HG03039 (cell line): ENCODE measurements around the gene PMPCA.

Experiments used
- ATAC-seq: cut with Tn5 transposase; IDR thresholded peaks from one replicate; pipeline ENCODE4 v1.9.1; 2021; ENCODE audit warnings: mild to moderate bottlenecking, moderate library complexity; ENCODE audit not compliant: unreplicated experiment

Gene PMPCA

DNA sequence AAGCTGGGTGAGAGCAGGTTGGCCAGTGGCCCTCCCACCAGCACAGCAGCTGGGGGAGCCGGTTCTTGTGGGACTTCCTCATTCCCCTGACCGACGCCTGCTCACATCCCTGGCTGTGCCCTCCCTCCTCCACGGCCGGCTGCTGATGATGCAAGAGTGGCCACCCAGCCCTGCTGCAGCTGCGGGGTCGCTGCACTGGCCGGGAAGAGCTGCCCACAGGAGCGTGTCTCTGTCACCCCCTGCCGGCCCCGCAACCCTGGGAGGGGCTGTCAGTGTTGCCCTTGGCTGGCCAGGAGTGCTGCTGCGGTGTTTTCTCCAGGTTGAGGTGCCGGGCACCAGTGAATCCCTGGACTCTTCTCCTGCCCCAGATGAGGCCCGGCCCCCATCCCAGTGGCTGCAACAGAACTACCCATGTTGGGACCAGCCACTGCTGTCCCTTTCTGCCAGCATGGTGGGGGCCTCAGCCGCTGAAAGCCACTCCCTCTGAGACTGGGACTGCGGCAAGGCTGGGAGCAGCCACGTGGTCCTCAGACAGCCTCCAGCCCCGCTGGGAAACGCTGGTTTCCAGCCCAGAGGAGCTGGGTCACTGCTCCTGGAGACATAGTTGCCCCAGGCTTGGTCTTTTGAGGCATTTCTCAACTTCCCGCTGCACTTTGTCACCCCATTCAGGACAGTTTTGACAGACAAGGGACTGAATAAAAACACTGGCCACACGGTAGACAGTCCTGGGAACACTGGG, 37.7 kb upstream of the PMPCA start:
- ATAC-seq: no peak

- ATAC-seq: no peak
Observed at GRCh38 chr9:136373300-136374182, 36.9 kb upstream of the PMPCA start, which contains the start of gene CARD9. Gene CARD9, minus strand, starts transcription at chr9:136373669. Its CDS starts 1,591 bp downstream, at chr9:136372078.

DNA sequence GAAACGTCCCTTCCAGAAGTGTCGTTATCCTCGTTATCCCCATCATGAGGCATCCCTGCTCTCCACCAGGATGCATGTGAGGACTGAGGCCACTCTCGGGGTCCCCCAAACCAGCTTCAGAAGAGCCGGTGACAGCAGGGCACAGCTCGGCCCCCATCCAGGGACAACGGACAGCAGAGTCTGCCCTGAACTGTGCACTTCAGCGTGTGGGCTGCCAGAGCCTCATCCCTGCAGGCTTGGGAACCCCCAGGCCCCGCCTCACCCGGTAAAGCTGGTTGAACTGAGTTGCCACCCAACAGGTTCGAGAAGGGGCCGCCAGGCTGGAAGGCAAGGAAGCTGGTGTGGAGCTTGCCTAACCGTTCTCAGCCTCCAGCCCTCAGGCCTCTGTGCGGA, 36.3 kb upstream of the PMPCA start:
- no peak for ATAC-seq

DNA sequence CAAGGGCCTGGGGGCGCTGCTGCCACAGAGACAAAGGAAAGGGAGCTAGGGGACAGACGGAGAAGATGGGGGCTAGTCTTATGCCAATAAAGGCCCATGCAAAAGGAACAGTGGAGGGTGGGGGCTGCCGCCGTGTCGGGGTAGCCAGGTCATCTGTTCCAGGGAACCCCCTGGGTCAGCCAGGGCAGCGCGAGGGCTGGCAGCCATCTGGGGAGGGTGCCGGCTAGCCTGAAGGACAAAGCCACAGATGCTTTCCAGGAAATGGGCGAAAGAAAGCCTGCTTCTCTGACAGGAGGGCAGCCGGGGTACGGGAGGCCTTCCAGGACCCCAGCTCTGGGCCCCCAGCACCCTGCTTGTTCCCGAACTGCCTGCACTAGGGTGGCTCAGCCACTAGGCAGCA, 35.4 kb upstream of the PMPCA start:
- ATAC-seq: no peak

- no peak for ATAC-seq
Observed at GRCh38 chr9:136376457-136376856, 34.0 kb upstream of the PMPCA start.

- ATAC-seq: no peak
Observed at GRCh38 chr9:136377341-136378169, 32.9 kb upstream of the PMPCA start.

DNA sequence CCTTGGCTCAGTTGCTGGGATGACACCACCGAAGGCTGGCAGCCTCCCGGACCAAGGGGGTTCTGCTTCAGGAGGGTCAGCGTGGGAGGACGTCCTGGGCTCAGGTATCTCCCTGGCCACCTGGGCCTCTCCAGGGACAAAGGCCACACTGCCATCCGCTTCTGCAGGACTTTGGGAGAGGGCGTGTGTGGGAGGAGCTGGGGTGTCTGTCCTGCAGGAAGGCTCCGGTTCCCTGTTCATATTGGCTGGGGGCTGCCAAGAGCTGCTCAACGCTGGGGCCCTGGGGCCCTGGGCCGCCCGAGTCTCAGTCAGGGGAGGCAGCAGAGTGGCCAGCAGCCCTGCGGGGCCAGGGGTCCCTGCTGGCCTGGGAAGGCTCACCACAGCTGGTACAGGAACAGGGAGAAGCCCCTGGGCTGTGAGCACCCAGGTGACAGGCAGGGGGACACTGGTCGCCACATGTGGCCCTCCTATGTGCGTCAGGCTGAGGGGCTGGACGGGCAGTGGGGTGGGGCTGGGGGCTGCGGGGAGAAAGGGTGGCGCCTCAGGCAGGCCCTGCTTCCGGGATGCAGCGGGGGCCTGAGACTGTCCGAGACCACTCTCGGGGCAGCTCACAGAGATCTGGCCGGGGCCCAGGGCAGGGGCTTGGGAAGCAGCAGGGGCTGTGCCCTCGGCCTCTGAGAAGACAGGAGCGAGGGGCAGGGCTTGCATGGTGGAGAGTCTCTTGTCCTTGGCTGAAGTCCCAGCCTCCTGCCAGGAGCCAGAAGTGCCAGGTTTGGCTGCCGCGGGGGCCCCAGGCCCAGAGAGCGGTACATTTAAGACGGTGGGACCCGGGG, 32.1 kb upstream of the PMPCA start:
- no peak for ATAC-seq

DNA sequence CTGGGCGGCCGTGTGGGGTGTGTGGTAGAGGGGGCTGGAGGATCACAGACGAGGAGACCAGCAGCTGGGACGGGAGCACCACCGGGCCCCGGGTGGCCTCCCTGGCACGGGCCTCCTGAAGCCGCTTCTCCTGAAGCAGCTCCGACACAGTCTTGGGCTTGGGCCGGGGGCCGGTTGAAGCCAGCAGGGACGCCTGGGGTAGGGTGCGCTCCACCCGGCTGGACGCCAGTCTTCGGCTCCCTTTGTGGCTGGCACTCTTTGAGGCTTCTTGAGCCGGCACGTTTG, 31.5 kb upstream of the PMPCA start:
- no peak for ATAC-seq

DNA sequence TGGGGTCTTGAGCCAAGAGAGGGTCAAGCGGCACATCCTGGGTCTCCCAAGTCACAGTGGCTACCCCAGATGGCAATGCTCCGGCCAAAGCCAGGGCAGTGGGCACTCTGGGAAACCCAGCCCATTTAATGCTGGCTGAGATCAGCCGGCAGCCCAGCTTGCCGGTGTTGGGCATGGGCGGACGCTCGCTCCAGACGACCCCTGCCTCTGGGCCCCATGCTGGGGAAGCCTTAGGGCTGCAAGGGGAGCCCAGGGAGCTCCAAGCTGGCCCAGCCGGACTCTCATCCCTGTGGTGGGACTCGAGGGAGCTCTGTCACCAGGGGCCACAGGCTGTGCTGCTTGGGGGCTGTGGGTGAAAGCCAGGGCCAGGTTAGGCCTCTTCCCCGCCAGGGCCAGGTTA, 31.1 kb upstream of the PMPCA start:
- no peak for ATAC-seq

DNA sequence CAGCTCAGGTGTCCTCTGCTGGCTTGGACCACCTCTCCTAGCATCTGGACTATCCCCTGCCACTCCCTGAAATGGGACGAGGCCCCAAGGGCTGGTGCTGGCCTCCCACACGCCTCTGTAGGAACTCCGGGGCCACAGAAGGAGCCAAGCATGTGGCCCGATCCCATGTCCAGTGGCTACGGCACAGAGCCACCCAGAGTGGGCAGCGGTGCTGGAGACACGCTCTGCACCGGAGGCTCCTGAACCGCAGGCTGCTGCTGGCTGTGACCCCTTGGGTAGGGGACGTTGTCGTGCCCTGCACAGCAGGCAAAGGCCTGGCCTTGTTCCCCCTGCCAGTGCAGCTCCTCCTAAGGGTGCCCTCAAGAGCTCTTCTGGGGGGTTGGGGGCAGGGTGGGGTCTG, 30.6 kb upstream of the PMPCA start:
- no peak for ATAC-seq

GRCh38 chr9:136380381-136380780, 30.1 kb upstream of the PMPCA start:
- no peak for ATAC-seq

DNA sequence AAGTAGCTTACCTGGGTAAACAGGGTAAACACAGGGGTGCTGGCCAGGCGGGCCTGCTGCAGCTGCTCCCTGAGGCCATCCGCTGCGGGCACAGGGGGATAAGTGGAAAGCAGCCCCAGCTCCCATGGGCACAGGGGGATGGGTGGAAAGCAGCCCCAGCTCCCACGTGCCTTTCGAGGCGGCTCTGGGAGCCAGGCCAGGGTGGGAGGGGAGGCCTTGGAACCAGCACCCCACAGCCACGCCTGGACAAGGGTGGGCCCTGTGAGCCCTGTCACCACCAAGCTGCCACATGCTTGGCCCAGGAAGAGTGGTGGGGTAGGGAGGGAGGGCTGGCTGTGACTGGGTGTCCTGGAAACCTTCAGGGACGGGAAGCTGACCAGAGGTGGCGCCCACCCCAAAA, 29.1 kb upstream of the PMPCA start:
- ATAC-seq: no peak

GRCh38 chr9:136381966-136382513, 28.4 kb upstream of the PMPCA start:
- no peak for ATAC-seq

- ATAC-seq: no peak
Observed at GRCh38 chr9:136383436-136383835, 27.0 kb upstream of the PMPCA start.

DNA sequence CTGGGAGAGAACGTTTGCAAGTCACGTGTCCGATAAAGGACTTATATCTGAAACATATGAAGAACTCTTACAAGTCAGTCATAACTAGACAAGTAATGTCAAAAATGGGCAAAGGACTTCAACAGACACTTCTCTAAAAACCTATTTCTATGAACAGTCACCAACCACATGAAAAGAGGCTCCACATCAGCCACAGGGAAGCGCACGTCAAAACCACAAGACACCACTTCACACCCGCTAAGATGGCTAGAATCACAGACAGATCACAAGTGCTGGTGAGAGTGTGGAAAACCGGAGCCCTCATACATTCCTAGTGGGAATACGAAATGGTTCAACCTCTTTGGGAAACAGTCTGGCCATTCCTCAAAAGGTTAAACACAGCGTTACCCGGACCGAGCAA, 25.4 kb upstream of the PMPCA start:
- no peak for ATAC-seq

- no peak for ATAC-seq
Observed at GRCh38 chr9:136386018-136386417, 24.4 kb upstream of the PMPCA start.

- ATAC-seq: no peak
Observed at GRCh38 chr9:136387217-136387616, 23.2 kb upstream of the PMPCA start.

GRCh38 chr9:136389396-136389795, 21.1 kb upstream of the PMPCA start:
- no peak for ATAC-seq

DNA sequence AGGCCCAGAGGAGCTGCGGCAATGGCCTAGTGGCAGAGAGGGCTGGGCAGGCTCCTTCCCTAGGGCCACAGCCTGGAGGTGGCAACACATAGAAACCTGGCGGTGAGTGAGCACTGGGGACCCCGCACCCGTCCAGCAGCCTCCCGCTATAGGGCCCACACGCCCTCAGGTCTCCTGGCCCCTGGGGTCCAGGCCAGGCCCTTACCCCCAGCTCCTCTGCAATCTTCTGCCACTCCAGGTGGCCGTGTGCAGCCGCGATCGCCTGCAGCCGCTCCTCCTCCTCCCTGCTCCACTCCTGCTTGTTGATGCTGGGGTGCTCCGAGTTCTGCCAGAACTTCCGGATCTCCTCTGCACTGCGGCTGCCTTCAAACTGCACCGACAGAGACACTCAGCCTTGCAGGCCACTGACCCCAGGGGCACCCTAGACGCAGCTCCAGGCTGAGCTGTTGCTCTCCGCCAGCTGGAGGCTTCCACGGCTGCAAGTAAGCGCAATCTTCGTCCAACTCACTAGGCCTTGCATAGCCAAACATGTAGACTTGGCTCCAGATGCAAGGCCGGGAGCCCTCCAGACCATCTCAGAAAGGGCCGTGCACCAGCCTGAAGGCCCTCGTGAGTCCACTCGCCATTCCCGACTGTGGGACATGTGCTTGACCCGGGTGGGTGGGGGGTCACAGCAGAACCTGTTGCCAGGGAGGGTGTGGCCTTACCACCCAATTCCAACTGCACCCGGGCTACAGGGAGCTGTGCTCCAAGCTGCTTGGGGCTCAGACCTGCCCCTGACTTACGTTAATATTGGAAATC, 18.5 kb upstream of the PMPCA start:
- no peak for ATAC-seq
